Keratinocyte (primary cell): ENCODE measurements around the gene EXT2.

ENCODE experiments used
- EZH2 ChIP-seq: IDR thresholded peaks from one replicate; pipeline ENCODE4 v1.6.1; 2012; ENCODE audit warnings: inconsistent platforms, mild to moderate bottlenecking, low read length, moderate library complexity
- TF ChIP-seq, protein P1 (sequence below), 3 experiments: IDR thresholded peaks in 1 of 3; conservative IDR thresholded peaks in 1 of 3; optimal IDR thresholded peaks in 1 of 3; 2 replicates in 2 of 3; 3 replicates in 1 of 3; pipeline versions ENCODE3 to v1.5.1; 2011; ENCODE audit warnings: low read length in 3 of 3, mild to moderate bottlenecking in 3 of 3, moderate library complexity in 2 of 3, control low read depth in 1 of 3, inconsistent platforms in 1 of 3; ENCODE audit not compliant: insufficient read depth in 2 of 3; ENCODE audit errors: extremely low read depth in 1 of 3

DNA sequence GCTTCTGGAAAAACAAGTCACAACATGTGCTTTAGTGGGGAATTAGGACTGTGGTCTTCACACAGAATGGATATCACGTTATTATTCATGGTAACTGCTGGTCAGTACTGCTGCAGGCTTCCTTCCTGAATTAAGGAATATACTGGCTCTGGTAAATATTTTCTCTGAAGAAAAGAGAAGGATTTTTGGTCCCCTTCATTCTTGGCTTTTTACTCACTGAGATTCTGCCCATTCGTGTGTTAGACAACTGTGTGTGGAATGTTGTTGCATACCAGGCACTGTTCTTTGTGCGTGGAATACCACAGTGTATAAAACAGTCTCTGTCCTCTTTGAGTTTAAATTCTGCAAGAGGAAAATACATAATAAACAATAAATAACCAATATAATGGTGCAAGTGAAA lies 134.1 kb downstream of the EXT2 start:
- TF ChIP-seq, protein P1, sequence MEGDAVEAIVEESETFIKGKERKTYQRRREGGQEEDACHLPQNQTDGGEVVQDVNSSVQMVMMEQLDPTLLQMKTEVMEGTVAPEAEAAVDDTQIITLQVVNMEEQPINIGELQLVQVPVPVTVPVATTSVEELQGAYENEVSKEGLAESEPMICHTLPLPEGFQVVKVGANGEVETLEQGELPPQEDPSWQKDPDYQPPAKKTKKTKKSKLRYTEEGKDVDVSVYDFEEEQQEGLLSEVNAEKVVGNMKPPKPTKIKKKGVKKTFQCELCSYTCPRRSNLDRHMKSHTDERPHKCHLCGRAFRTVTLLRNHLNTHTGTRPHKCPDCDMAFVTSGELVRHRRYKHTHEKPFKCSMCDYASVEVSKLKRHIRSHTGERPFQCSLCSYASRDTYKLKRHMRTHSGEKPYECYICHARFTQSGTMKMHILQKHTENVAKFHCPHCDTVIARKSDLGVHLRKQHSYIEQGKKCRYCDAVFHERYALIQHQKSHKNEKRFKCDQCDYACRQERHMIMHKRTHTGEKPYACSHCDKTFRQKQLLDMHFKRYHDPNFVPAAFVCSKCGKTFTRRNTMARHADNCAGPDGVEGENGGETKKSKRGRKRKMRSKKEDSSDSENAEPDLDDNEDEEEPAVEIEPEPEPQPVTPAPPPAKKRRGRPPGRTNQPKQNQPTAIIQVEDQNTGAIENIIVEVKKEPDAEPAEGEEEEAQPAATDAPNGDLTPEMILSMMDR (optimal IDR thresholded peaks at IDR 0.05 in 1 of 3, IDR thresholded peaks at IDR 0.05 in 1 of 3, conservative IDR thresholded peaks at IDR 0.05 in 1 of 3; ENCODE audit: extremely low read depth in 1 of 3, insufficient read depth in 2 of 3, low read length in 3 of 3), result no peak
- no peak for TF ChIP-seq EZH2
